Prostate gland (tissue), 2 donors: ENCODE results near the gene KLHL26. TPM values are rescaled to one million over a fixed set of nuclear protein-coding genes. Genes with fewer than 3 reads are reported as not detected.

Experiments
- DNase-seq: peaks from one replicate; pipeline ENCODE4 v3.0.0-alpha.2; 2019; ENCODE audit warnings: low spot score
- H3K27ac ChIP-seq, 2 donors: fragments of 200-600 bp; sonication (generic); 2 replicates each; pipeline ENCODE4 v1.5.1; 2017 to 2019
- H3K27me3 ChIP-seq: fragments of 200-600 bp; sonication (generic); replicated peaks from 2 replicates; pipeline ENCODE4 v1.5.1; 2019; ENCODE audit not compliant: insufficient read depth
- H3K36me3 ChIP-seq, 2 donors: fragments of 200-600 bp; sonication (generic); 1 replicate in 1 of 2; 2 replicates in 1 of 2; pipeline versions ENCODE4 v1.5.1 to v1.8.1; 2017 to 2019
- H3K4me1 ChIP-seq: fragments of 200-600 bp; sonication (generic); replicated peaks from 2 replicates; pipeline ENCODE4 v1.5.1; 2019
- H3K4me3 ChIP-seq, 2 donors: fragments of 200-600 bp; sonication (generic); 2 replicates each; pipeline ENCODE4 v1.5.1; 2017 to 2019
- H3K9me3 ChIP-seq: fragments of 200-600 bp; sonication (generic); 2 replicates; pipeline ENCODE4 v1.5.1; 2017
- CTCF ChIP-seq, 4 experiments: fragments of 200-600 bp in 2 of 4; fragments of 450-650 bp in 2 of 4; sonication (generic) in 2 of 4; IDR thresholded peaks; 1 replicate in 3 of 4; 2 replicates in 1 of 4; pipeline ENCODE4 v1.5.1; 2016 to 2019; ENCODE audit warnings: antibody characterized with exemption in 4 of 4, mild to moderate bottlenecking in 2 of 4, moderate library complexity in 2 of 4
- POLR2A ChIP-seq: fragments of 450-650 bp; IDR thresholded peaks from one replicate; pipeline ENCODE4 v1.6.1; 2016; ENCODE audit warnings: antibody characterized with exemption, mild to moderate bottlenecking
- POLR2AphosphoS5 ChIP-seq: sonication (generic); formaldehyde crosslinking; IDR thresholded peaks from one replicate; pipeline ENCODE4 v1.6.1; 2017; ENCODE audit warnings: antibody characterized with exemption
- WGBS: methylation state at CpG from one replicate; pipeline ENCODE4 v1.1.5; 2018; 5-methylcytosine and 5-hydroxymethylcytosine counted together
- intact Hi-C: fragments of 100-400 bp; cut with DNase I; formaldehyde crosslinking; loops from one replicate; pipeline ENCODE4 v1.14.2; 2022
- total RNA-seq, 2 donors: library from RNA; depleted of rRNA; stranded (reverse); fragments of >200 nt; gene quantifications; one replicate each; pipeline ENCODE4 v1.1.0, GENCODE V29; 2016

KLHL26 gene
- total RNA-seq, 2 donors from 2014 or later: 9.1 to 18.4 TPM

- no peak overlapping the region for H3K4me3 ChIP-seq
- no peak for DNase-seq
- no peaks in the 10 kb centered on the region for H3K4me1 ChIP-seq
- 66% methylated on average over 15 of the region's 15 CpGs for whole genome bisulfite sequencing
- no peaks in the 10 kb centered on the region for H3K27me3 ChIP-seq
- peak; percentile 90 for TF ChIP-seq POLR2AphosphoS5
- no peak for TF ChIP-seq CTCF (IDR thresholded peaks at IDR 0.05)
- intact Hi-C loops: no loop called here
- no peak overlapping the region for H3K27ac ChIP-seq
- H3K9me3 ChIP-seq: no peaks in the 10 kb centered on the region
- no peaks in the 10 kb centered on the region for H3K36me3 ChIP-seq
Observed at GRCh38 chr19:18629166-18630088, 7.4 kb upstream of the KLHL26 start.

DNA sequence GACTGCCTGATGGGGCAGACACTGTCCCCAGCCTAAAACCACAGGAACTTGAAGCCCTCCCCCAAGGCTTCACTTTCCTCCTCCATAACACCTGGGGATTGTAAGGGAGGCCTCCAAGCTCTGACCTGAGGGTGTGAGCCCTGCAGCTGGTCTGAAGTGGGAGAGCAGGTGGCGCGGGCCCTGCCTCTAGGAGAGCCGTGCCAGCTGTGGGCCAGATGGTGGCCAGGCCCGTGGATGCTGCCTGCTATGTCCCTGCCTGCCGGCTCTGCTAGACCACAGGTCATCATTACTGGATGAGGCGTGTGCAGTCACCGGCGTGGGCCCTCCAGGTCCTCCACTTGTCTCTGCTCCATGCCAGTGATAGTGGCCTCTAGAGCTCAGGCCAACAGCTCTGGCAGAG is 3.5 kb upstream of the KLHL26 start:
- no peak overlapping the region for H3K4me3 ChIP-seq
- no peak for DNase-seq
- WGBS: 82% methylated on average over 8 of the region's 8 CpGs
- peaks cover 3% of the 10 kb centered on the region for H3K4me1 ChIP-seq
- TF ChIP-seq POLR2A: no peak
- no peak for TF ChIP-seq CTCF (IDR thresholded peaks at IDR 0.05)
- no peak for TF ChIP-seq POLR2AphosphoS5
- H3K36me3 ChIP-seq: no peaks in the 10 kb centered on the region
- no peak overlapping the region for H3K27ac ChIP-seq
- no peaks in the 10 kb centered on the region for H3K27me3 ChIP-seq
- intact Hi-C loops: no loop called here
- no peaks in the 10 kb centered on the region for H3K9me3 ChIP-seq

DNA sequence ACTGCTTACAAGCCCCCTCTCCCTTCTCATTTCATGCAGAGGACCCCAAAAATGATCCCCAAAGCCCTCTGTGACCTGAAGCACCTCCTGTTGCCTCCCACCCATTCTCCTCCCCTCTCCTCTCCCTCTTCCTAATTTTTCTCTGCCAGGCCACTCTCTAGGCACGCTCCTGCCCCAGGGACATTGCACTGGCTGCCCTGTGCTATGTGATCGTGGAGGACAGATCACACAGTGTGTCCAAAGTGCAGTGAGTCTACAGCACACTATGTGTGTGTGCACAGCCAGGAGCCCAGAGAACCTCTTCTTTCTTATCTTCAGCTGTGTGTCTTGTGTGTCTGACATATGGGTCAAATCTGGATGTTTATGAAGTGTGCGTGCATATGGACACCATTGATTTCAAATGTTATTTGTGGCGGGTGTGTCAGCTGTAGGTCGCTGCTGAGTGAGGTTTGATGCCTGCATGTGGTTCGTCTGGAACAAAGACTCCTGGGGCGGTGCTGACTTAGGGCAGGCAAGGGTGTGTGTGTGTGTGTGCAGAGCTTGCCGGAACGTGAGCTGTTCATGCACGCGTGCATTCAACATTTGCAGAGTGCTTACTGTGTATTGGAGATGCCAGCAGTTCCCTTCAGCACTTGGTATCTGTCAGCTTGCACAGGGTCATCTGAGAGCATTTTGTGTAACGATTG is 2.1 kb upstream of the KLHL26 start:
- H3K27me3 ChIP-seq: no peaks in the 10 kb centered on the region
- peaks cover 3% of the 10 kb centered on the region for H3K4me1 ChIP-seq
- no peaks in the 10 kb centered on the region for H3K36me3 ChIP-seq
- intact Hi-C loops: no loop called here
- TF ChIP-seq POLR2A (no peak), POLR2AphosphoS5 (no peak), CTCF (IDR thresholded peaks at IDR 0.05) (no peak)
- WGBS: 43% methylated on average over 12 of the region's 12 CpGs
- H3K27ac ChIP-seq: no peak overlapping the region
- H3K4me3 ChIP-seq: no peak overlapping the region
- DNase-seq: no peak
- H3K9me3 ChIP-seq: no peaks in the 10 kb centered on the region

DNA sequence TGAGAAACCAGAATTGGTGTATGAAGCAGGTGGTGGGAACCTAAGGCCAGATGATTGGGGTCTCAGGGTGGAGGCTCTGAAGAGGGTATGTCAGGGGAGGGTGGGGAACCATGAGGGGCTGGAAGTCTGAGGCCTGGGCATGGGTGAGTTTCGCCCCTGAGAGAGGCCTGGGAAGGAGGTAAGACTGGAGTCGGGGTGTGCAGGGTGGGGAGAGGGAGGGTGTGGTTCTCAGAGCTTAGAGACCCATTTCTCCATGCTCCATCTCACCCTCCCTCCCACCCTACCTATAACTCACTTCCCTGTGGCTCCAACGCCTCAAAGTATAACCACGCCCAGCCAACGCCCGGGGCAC is 1.0 kb upstream of the KLHL26 start:
- peaks cover 3% of the 10 kb centered on the region for H3K4me1 ChIP-seq
- no peak for TF ChIP-seq POLR2AphosphoS5
- TF ChIP-seq CTCF (IDR thresholded peaks at IDR 0.05): no peak
- no peak for TF ChIP-seq POLR2A
- peak overlapping the region in 1 of 2 donors; percentile 81 for H3K27ac ChIP-seq
- DNase-seq: no peak
- H3K27me3 ChIP-seq: no peaks in the 10 kb centered on the region
- peak overlapping the region in 1 of 2 donors; percentile 70 for H3K4me3 ChIP-seq
- intact Hi-C loops: no loop called here
- no peaks in the 10 kb centered on the region for H3K9me3 ChIP-seq
- 14% methylated on average over 6 of the region's 6 CpGs for WGBS
- H3K36me3 ChIP-seq: no peaks in the 10 kb centered on the region
